IPS-15b (cell line): ENCODE measurements around the gene ELOVL6.

Source experiments
- H3K27me3 ChIP-seq: one replicate; pipeline ENCODE4 v1.6.1; 2013; ENCODE audit warnings: low read length; ENCODE audit not compliant: control insufficient read depth, insufficient read depth
- H3K36me3 ChIP-seq: one replicate; pipeline ENCODE4 v1.6.1; 2013; ENCODE audit warnings: low read length; ENCODE audit not compliant: control insufficient read depth, insufficient read depth
- H3K4me1 ChIP-seq: one replicate; pipeline ENCODE4 v1.6.1; 2013; ENCODE audit warnings: mild to moderate bottlenecking, low read length; ENCODE audit not compliant: control insufficient read depth, insufficient read depth
- H3K4me3 ChIP-seq: one replicate; pipeline ENCODE4 v1.5.1; 2013; ENCODE audit warnings: low read depth, low read length
- H3K9ac ChIP-seq: one replicate; pipeline ENCODE4 v1.6.1; 2013; ENCODE audit warnings: low read depth, mild to moderate bottlenecking, low read length
- H3K9me3 ChIP-seq: one replicate; pipeline ENCODE4 v1.6.1; 2013; ENCODE audit warnings: mild to moderate bottlenecking, low read length; ENCODE audit not compliant: control insufficient read depth, insufficient read depth

ELOVL6 gene

DNA sequence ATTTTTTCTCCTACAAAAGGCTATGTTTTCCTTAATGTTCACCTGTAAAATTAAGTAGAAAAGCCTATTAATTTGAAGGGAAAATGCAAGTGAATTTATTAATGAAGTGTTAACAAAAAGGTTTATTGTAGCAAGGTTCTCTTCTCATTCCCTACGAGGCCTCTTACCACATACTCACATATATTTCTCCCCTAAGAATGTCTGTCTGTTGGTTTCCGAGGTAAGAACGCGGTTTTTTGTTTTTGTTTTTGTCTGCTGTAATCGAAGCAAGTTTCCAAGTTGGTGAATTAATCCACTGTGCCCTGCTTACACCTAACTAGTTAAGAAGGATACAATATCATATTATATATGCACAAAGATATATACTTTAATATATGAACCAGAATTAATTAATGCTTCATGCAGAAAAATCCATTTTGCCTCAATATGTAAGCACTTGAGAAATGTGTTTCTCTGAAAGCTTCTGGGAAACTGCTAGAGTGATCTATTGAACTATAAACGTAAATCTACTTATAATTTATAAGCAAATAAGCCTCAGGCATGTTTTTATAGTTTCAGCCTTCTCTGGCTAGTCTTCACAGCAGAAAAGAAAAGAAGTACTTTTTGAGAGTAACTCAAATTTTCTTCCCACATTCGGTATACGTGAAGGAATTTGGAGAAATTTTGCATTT, 164.9 kb downstream of the ELOVL6 start:
- H3K4me1 ChIP-seq = peaks cover 3% of the 10 kb centered on the region
- H3K27me3 ChIP-seq = no peaks in the 10 kb centered on the region
- no peaks in the 10 kb centered on the region for H3K36me3 ChIP-seq
- H3K9ac ChIP-seq = no peak overlapping the region
- H3K9me3 ChIP-seq = no peaks in the 10 kb centered on the region
- no peak overlapping the region for H3K4me3 ChIP-seq

GRCh38 chr4:110032603-110033002, 165.8 kb downstream of the ELOVL6 start:
- Histone ChIP-seq H3K9me3 (no peaks in the 10 kb centered on the region), H3K4me3 (no peak overlapping the region), H3K36me3 (no peaks in the 10 kb centered on the region), H3K27me3 (no peaks in the 10 kb centered on the region), H3K4me1 (peaks cover 3% of the 10 kb centered on the region), H3K9ac (no peak overlapping the region)

DNA sequence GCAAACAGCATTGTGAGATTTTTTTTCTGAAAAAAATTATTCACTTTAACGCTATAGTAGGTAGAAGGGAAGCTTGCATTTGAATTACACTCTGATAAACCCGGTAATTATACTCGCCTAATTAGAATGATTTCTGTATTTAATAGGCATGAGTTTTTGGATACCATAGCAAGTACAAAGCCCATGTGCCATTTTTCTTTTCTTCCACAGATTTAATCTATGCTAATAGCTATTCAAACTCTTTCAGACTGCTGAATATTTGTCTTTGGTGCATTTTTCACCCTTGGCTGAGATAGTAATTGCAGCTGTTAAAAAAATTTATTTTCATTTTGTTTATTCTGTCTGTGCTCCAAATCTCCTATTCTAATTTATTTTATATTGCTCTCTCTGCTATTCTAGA, 172.7 kb downstream of the ELOVL6 start:
- Histone ChIP-seq H3K9ac (no peak overlapping the region), H3K4me1 (peaks cover 7% of the 10 kb centered on the region), H3K9me3 (no peaks in the 10 kb centered on the region), H3K4me3 (no peak overlapping the region), H3K27me3 (no peaks in the 10 kb centered on the region), H3K36me3 (no peaks in the 10 kb centered on the region)

- peaks cover 10% of the 10 kb centered on the region for H3K4me1 ChIP-seq
- H3K36me3 ChIP-seq = no peaks in the 10 kb centered on the region
- H3K9ac ChIP-seq = no peak overlapping the region
- H3K27me3 ChIP-seq = no peaks in the 10 kb centered on the region
- no peaks in the 10 kb centered on the region for H3K9me3 ChIP-seq
- H3K4me3 ChIP-seq = no peak overlapping the region
Observed at GRCh38 chr4:110025056-110025455, 173.4 kb downstream of the ELOVL6 start.

- no peak overlapping the region for H3K4me3 ChIP-seq
- no peaks in the 10 kb centered on the region for H3K9me3 ChIP-seq
- peaks cover 7% of the 10 kb centered on the region for H3K4me1 ChIP-seq
- no peaks in the 10 kb centered on the region for H3K36me3 ChIP-seq
- H3K27me3 ChIP-seq = no peaks in the 10 kb centered on the region
- H3K9ac ChIP-seq = no peak overlapping the region
Observed at GRCh38 chr4:110022457-110022856, 176.0 kb downstream of the ELOVL6 start.

- Histone ChIP-seq H3K4me3 (no peak overlapping the region), H3K9me3 (no peaks in the 10 kb centered on the region)
Observed at GRCh38 chr4:110020646-110021443, 177.6 kb downstream of the ELOVL6 start.

GRCh38 chr4:110020139-110020538, 178.3 kb downstream of the ELOVL6 start:
- no peak overlapping the region for H3K4me3 ChIP-seq
- no peak overlapping the region for H3K9ac ChIP-seq
- no peaks in the 10 kb centered on the region for H3K9me3 ChIP-seq
- peaks cover 7% of the 10 kb centered on the region for H3K4me1 ChIP-seq
- no peaks in the 10 kb centered on the region for H3K27me3 ChIP-seq
- no peaks in the 10 kb centered on the region for H3K36me3 ChIP-seq

More at GRCh38 chr4:110020646-110021443, 177.6 kb downstream of the ELOVL6 start:
- peaks cover 7% of the 10 kb centered on the region for H3K4me1 ChIP-seq
- H3K9ac ChIP-seq = no peak overlapping the region
- H3K27me3 ChIP-seq = no peaks in the 10 kb centered on the region
- H3K36me3 ChIP-seq = no peaks in the 10 kb centered on the region

GRCh38 chr4:110019153-110019552, 179.3 kb downstream of the ELOVL6 start:
- Histone ChIP-seq H3K4me1 (peaks cover 7% of the 10 kb centered on the region), H3K9ac (no peak overlapping the region)

DNA sequence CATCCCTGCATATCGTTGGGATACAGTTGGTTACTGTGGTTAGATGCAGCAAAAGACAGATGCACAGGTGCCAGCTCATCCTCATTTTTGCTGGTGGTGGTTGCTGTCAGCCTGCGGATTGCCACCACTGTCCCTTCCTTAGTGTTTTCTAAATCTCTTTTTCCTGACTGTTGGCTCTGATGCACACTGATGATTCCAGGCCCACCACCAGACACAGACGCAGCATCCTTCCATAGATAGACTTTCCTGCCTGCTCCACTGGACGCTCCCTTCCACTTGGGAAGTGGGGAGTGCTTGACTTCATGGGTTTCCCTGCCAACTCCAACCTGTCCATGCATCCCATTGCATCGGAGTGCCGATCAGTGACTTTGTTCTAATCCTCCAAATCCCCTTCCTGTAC, 184.2 kb downstream of the ELOVL6 start:
- H3K9me3 ChIP-seq = no peaks in the 10 kb centered on the region
- H3K36me3 ChIP-seq = no peaks in the 10 kb centered on the region
- H3K4me1 ChIP-seq = no peaks in the 10 kb centered on the region
- no peaks in the 10 kb centered on the region for H3K27me3 ChIP-seq
- no peak overlapping the region for H3K4me3 ChIP-seq
- H3K9ac ChIP-seq = no peak overlapping the region

More at GRCh38 chr4:110019153-110019552, 179.3 kb downstream of the ELOVL6 start:
- Histone ChIP-seq H3K36me3 (no peaks in the 10 kb centered on the region), H3K9me3 (no peaks in the 10 kb centered on the region), H3K4me3 (no peak overlapping the region), H3K27me3 (no peaks in the 10 kb centered on the region)

DNA sequence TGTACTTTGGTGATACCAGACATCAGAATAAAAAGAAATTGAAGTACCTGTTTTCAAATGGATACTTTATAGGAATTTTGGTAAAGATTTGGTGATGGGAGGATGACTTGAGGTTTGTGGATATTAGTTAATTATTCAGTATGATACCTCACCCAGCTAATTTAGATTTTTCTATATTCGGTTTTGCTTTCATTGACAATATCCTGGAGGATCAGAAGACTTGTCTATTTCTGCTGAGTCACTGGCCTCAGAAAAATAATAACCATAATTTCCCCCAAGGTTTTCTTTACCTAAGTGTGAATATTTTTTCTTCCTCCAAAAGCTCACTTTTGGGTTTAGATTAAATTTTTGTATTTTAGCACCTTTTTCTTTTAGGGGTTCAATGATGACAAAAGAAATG, 185.5 kb downstream of the ELOVL6 start:
- Histone ChIP-seq H3K4me3 (no peak overlapping the region), H3K4me1 (no peaks in the 10 kb centered on the region), H3K9ac (no peak overlapping the region), H3K36me3 (no peaks in the 10 kb centered on the region), H3K9me3 (no peaks in the 10 kb centered on the region), H3K27me3 (no peaks in the 10 kb centered on the region)

DNA sequence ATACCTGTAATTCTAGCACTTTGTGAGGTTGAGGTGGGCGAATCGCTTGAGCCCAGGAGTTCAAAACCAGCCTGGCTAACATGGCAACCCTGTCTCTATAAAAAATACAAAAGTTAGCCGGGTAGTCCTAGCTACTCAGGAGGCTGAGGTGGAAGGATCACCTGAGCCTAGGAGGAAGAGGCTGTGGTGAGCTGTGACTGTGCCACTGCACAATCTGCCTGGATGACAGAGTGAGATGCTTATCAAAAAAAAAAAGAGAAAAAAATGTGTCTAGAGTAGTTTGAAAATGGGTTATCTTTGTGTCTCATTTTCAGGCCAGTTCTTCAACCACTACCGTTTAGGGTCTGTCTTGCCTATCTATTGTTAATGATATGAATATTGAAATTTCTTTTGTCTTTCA, 187.6 kb downstream of the ELOVL6 start:
- Histone ChIP-seq H3K9ac (no peak overlapping the region), H3K36me3 (no peaks in the 10 kb centered on the region), H3K4me1 (no peaks in the 10 kb centered on the region), H3K27me3 (no peaks in the 10 kb centered on the region), H3K9me3 (no peaks in the 10 kb centered on the region), H3K4me3 (no peak overlapping the region)

DNA sequence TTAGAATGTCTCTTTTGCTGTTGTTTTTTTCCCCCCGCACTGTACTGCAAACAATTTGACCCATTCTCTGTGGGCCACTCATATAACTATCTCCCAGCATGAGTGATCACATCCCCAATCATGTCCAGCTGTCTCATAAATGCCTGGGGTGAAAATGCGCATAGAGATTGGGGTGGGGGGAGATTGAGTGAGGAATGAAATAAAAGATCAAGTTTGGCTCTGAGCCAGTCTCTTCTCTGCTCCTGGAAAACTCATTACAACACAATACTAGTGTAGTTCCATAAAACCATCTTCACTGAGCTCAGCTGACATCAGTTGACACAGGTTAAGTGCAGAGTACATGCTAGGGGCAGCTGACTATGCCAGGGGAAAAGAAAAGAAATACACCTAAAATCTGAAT, 188.9 kb downstream of the ELOVL6 start:
- Histone ChIP-seq H3K9ac (no peak overlapping the region), H3K27me3 (no peaks in the 10 kb centered on the region), H3K9me3 (no peaks in the 10 kb centered on the region), H3K36me3 (no peaks in the 10 kb centered on the region), H3K4me3 (no peak overlapping the region), H3K4me1 (no peaks in the 10 kb centered on the region)
